ENCODE measurements around the gene AKAP9. TPM values are rescaled to one million over a fixed set of nuclear protein-coding genes. Genes with fewer than 3 reads are reported as not detected.
"Not testable (repeated sequence)": the region's sequence is repeated elsewhere in the genome, so short reads cannot be mapped to it uniquely, and the experiment has no call there.

AKAP9 gene
- total RNA-seq, 1 donor from 2014 or later = 37.6 TPM

DNA sequence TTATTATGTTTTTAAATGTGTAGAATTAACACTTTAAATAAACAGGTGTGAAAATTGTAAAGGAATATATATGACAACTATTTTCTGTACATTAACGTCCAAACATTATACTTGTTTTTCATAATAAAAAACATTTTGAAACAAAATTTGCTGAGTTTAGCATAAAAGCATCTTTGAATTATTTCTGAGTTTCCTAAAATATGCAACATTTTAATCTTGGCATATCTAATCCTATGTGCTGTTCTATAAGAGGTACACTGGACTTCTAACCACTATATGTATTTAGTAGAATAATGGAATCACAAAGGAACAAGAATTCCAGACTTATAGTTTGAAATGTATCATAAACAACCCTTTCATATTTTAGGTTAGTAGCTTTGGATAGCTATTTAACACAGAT is 16.6 kb downstream of the AKAP9 start:
- TF ChIP-seq, protein P1, sequence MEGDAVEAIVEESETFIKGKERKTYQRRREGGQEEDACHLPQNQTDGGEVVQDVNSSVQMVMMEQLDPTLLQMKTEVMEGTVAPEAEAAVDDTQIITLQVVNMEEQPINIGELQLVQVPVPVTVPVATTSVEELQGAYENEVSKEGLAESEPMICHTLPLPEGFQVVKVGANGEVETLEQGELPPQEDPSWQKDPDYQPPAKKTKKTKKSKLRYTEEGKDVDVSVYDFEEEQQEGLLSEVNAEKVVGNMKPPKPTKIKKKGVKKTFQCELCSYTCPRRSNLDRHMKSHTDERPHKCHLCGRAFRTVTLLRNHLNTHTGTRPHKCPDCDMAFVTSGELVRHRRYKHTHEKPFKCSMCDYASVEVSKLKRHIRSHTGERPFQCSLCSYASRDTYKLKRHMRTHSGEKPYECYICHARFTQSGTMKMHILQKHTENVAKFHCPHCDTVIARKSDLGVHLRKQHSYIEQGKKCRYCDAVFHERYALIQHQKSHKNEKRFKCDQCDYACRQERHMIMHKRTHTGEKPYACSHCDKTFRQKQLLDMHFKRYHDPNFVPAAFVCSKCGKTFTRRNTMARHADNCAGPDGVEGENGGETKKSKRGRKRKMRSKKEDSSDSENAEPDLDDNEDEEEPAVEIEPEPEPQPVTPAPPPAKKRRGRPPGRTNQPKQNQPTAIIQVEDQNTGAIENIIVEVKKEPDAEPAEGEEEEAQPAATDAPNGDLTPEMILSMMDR (IDR thresholded peaks at IDR 0.05; ENCODE audit: unreplicated experiment) = no peak
- Mint-ChIP-seq H3K36me3 (ENCODE audit: low read depth, unreplicated experiment) (no peaks in the 10 kb centered on the region), H3K4me3 (ENCODE audit: unreplicated experiment) (no peak overlapping the region), H3K27ac (ENCODE audit: unreplicated experiment) (no peak overlapping the region), H3K27me3 (ENCODE audit: unreplicated experiment) (no peaks in the 10 kb centered on the region), H3K4me1 (ENCODE audit: unreplicated experiment) (no peaks in the 10 kb centered on the region), H3K9me3 (ENCODE audit: unreplicated experiment) (no peaks in the 10 kb centered on the region)
- DNase-seq (ENCODE audit: low spot score) = no peak

DNA sequence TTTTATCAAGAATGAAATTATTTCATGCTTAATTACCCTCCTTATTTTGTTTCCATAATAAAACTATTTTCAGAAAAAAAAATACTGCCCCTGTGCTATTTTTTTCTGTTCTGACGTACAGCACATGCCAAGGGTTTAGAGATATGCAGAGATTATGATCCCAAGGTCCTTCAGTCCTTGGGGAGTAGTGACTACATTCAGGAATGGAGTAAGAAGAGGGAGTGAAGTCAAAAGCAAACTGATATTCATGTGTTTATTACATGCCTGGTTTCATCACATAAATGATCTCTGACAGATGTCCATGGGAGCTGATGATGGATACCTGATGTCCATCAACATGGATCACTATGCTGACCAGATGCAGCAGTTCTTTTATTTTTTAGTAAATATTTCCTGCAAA is 17.2 kb downstream of the AKAP9 start:
- Mint-ChIP-seq H3K4me1 (ENCODE audit: unreplicated experiment) (no peaks in the 10 kb centered on the region), H3K27me3 (ENCODE audit: unreplicated experiment) (no peaks in the 10 kb centered on the region), H3K9me3 (ENCODE audit: unreplicated experiment) (no peaks in the 10 kb centered on the region), H3K4me3 (ENCODE audit: unreplicated experiment) (no peak overlapping the region), H3K36me3 (ENCODE audit: low read depth, unreplicated experiment) (no peaks in the 10 kb centered on the region), H3K27ac (ENCODE audit: unreplicated experiment) (no peak overlapping the region)
- DNase-seq (ENCODE audit: low spot score) = no peak
- TF ChIP-seq, protein P1 (IDR thresholded peaks at IDR 0.05; ENCODE audit: unreplicated experiment) = no peak

DNA sequence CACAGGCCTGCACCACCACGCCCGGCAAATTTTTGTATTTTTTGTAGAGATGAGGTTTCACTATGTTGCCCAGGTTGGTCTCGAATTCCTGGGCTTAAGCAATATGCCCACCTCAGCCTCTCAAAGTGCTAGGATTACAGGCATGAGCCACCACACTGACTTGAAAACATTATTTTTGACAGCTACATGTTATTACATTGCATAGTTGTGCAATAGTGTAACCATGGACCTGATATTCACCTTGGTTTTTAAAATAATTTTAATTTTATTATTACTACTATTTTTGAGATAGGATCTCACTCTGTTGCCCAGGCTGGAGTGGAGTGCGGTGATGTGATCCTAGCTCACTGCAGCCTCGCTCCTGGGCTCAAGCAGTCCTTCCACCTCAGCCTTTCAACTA is 18.4 kb downstream of the AKAP9 start:
- Mint-ChIP-seq H3K9me3 (ENCODE audit: unreplicated experiment) (no peaks in the 10 kb centered on the region), H3K27ac (ENCODE audit: unreplicated experiment) (no peak overlapping the region), H3K27me3 (ENCODE audit: unreplicated experiment) (no peaks in the 10 kb centered on the region), H3K4me1 (ENCODE audit: unreplicated experiment) (no peaks in the 10 kb centered on the region), H3K4me3 (ENCODE audit: unreplicated experiment) (no peak overlapping the region), H3K36me3 (ENCODE audit: low read depth, unreplicated experiment) (no peaks in the 10 kb centered on the region)
- no peak for DNase-seq (ENCODE audit: low spot score)
- TF ChIP-seq, protein P1 (IDR thresholded peaks at IDR 0.05; ENCODE audit: unreplicated experiment) = no peak

DNA sequence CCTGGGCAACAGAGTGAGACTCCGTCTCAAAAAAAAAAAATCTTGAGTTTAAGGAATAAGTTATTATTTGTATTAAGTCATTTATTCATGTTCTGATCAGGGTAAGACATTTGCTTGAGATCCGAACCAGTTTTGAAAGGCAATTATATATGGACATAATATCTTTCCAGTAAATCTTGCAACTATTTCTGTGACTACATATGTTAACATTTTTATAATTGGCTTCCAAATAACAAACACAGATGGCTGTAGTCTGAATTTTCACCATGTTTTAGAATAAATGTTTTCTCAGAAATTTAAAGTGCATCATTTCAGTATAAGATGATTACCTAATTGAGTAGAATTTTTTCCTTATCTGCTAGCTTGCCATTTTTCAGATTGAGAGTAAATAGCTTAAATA is 21.2 kb downstream of the AKAP9 start:
- Mint-ChIP-seq H3K4me3 (ENCODE audit: unreplicated experiment) (no peak overlapping the region), H3K4me1 (ENCODE audit: unreplicated experiment) (no peaks in the 10 kb centered on the region), H3K27me3 (ENCODE audit: unreplicated experiment) (no peaks in the 10 kb centered on the region), H3K9me3 (ENCODE audit: unreplicated experiment) (no peaks in the 10 kb centered on the region), H3K27ac (ENCODE audit: unreplicated experiment) (no peak overlapping the region), H3K36me3 (ENCODE audit: low read depth, unreplicated experiment) (no peaks in the 10 kb centered on the region)
- TF ChIP-seq, protein P1 (IDR thresholded peaks at IDR 0.05; ENCODE audit: unreplicated experiment) = no peak
- DNase-seq (ENCODE audit: low spot score) = no peak

DNA sequence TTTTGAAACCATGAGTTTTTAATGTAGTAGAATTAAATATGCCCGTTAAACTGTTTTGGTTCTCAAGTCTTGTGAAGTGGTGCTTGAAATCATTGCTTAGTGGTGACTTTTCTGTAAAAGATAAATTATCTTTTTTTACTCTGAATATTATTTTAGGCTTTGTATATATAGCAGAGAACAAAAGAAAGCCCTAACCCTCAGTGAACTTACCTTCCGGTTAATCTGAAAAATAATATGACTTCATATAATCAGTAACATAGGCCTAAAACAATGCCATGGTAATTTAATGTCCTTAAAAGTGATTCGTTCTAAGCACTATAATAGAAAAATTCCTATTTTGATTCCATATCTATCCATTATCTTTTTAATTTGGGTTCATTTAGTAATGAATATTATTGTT is 21.8 kb downstream of the AKAP9 start:
- Mint-ChIP-seq H3K27ac (ENCODE audit: unreplicated experiment) (no peak overlapping the region), H3K36me3 (ENCODE audit: low read depth, unreplicated experiment) (no peaks in the 10 kb centered on the region), H3K4me3 (ENCODE audit: unreplicated experiment) (no peak overlapping the region), H3K9me3 (ENCODE audit: unreplicated experiment) (no peaks in the 10 kb centered on the region), H3K27me3 (ENCODE audit: unreplicated experiment) (no peaks in the 10 kb centered on the region), H3K4me1 (ENCODE audit: unreplicated experiment) (no peaks in the 10 kb centered on the region)
- no peak for DNase-seq (ENCODE audit: low spot score)
- TF ChIP-seq, protein P1 (IDR thresholded peaks at IDR 0.05; ENCODE audit: unreplicated experiment) = no peak

DNA sequence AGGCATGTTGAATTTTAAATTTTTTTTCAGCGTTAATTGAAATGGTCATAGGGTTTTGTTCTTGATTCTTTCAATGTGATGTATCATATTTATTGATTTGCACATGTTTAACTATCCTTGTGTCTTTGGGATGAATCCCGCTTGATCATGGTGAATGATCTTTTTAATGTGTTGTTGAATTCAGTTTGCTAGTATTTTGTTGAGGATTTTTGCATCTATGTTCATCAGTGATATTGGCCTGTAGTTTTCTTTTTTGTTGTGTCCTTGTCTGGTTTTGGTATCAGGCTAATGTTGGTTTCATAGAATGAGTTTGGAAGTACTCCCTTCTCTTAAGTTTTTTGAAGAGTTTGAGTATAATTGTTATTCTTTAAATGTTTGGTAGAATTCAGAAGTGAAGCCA is 26.9 kb downstream of the AKAP9 start:
- not testable (repeated sequence) for DNase-seq (ENCODE audit: low spot score); H3K27ac Mint-ChIP-seq (ENCODE audit: unreplicated experiment); H3K9me3 Mint-ChIP-seq (ENCODE audit: unreplicated experiment); H3K36me3 Mint-ChIP-seq (ENCODE audit: low read depth, unreplicated experiment); H3K4me3 Mint-ChIP-seq (ENCODE audit: unreplicated experiment); H3K4me1 Mint-ChIP-seq (ENCODE audit: unreplicated experiment); H3K27me3 Mint-ChIP-seq (ENCODE audit: unreplicated experiment)

All from endothelial cell (in vitro differentiated cells).